GM19324 (cell line): ENCODE measurements around the gene HOATZ.

ENCODE experiments used
- ATAC-seq: cut with Tn5 transposase; IDR thresholded peaks from one replicate; pipeline ENCODE4 v1.9.1; 2021; ENCODE audit warnings: mild to moderate bottlenecking, moderate library complexity; ENCODE audit not compliant: unreplicated experiment, low FRiP score

Gene HOATZ

GRCh38 chr11:111542606-111543275 lies 28.2 kb downstream of the HOATZ start:
- no peak for ATAC-seq

DNA sequence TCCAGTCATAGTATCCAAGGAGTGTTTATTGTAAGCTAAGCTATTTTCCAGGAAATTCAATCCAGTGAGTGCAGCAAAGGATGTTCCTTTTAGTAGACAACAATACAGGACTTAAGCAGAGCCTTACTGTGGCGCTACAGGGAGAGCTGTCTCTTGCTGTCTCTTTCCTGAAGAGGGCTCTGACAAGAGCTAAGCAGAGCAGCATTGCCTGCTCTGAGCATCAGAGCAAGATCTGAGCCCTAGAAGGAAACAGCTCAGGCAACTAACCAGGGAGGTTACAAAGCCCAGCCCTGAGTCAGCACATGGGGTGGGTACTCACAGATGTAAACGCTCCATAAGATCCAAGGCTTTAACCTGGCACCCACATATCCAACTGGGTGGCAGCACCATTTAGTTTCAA lies 33.9 kb downstream of the HOATZ start:
- ATAC-seq, result no peak

DNA sequence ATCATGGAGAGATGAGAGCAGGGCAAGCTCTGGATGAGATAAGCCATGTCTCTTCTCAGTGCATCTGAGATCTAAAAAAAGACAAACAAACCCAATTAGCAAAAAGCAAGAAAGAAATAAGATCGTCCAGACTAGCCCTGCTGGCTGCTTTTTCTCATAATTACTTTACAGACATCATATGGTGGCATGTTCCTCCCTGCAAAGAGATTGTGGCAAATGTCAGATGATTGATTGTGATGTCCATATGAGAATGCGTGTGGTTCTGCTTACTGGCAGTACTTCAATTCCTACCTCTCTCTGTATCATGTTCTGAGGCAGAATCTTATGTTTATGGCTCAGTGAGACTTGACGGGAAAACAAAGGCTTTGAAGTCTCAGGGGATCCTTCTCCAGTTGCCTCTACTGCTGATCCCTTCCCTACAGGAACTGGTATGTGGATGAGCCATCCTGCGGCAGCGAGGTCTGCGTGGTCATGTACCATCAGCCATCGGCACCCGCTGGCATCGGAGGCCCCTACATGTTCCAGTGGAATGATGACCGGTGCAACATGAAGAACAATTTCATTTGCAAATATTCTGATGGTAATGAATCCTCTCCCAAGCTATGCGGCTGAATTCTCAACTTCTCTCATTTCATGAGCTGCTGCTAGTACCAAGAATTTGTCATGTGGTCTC lies 34.8 kb downstream of the HOATZ start:
- ATAC-seq, result no peak

DNA sequence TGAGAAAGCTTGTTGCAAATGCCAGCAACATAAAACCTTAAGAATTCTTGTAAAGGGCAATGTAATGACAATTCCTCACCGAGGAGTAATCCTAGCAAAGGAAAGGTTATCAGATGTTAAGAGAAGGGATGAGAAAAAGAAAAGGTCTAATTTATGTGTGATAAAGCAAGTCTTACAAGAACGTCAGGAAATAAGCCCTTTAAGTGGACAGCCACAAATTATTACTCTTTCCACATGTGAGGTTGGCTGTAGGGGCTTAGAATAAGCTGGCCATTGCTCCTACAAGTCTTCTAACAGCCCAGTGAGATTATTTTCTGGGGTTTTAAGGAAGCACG lies 35.3 kb downstream of the HOATZ start:
- no peak for ATAC-seq

GRCh38 chr11:111550258-111550657 lies 35.7 kb downstream of the HOATZ start:
- no peak for ATAC-seq

DNA sequence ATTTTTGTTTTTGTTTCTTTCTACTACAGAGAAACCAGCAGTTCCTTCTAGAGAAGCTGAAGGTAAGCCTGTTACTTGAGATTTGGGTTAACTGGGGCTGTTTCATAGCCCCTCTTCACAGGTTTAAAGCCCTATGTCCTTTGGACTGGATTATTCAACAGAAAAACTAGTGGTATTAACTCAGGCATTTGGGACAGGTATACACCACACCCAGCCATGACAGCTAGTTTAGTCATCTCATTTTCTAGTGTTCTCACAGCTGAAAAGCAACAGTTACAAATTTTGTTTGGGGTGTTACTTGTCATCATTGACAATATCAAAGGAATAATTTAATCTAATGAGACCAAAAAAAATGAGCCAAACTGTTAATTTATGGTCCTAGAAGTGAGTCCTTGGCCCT lies 40.0 kb downstream of the HOATZ start:
- no peak for ATAC-seq

GRCh38 chr11:111555255-111555654 lies 40.7 kb downstream of the HOATZ start:
- ATAC-seq, result no peak

GRCh38 chr11:111557425-111558111 lies 43.0 kb downstream of the HOATZ start:
- ATAC-seq, result no peak

- ATAC-seq, result no peak
These were observed 45.4 kb downstream of the HOATZ start for GRCh38 chr11:111559800-111560464.

- ATAC-seq, result no peak
These were observed 46.2 kb downstream of the HOATZ start for GRCh38 chr11:111560800-111561199.

- no peak for ATAC-seq
These were observed 46.7 kb downstream of the HOATZ start for GRCh38 chr11:111561306-111561705.

DNA sequence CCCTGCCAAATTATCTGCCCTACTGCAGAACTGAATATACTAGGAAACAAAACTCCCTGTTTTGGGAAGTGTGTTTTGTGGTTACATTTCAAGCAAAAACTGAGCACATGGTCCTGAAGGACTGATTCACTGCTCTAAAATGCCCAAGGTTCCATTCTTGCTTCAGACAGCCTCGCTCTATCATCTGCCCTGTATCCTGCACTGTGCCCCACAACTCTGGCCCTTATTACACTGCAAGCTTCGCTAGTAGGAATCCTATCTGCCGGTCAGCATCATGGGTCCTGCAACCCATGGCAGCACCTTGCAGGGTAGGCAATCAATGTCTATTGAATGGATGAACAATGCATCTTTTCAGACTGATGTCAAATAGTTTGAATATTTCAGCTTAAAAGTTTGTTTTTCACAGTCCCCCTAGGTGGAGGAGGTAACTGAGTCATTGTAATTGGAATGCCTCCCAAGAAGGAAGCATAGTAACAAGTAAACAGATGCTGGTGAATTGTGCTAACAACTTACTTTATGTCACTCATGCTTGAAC lies 47.3 kb downstream of the HOATZ start:
- ATAC-seq, result no peak

DNA sequence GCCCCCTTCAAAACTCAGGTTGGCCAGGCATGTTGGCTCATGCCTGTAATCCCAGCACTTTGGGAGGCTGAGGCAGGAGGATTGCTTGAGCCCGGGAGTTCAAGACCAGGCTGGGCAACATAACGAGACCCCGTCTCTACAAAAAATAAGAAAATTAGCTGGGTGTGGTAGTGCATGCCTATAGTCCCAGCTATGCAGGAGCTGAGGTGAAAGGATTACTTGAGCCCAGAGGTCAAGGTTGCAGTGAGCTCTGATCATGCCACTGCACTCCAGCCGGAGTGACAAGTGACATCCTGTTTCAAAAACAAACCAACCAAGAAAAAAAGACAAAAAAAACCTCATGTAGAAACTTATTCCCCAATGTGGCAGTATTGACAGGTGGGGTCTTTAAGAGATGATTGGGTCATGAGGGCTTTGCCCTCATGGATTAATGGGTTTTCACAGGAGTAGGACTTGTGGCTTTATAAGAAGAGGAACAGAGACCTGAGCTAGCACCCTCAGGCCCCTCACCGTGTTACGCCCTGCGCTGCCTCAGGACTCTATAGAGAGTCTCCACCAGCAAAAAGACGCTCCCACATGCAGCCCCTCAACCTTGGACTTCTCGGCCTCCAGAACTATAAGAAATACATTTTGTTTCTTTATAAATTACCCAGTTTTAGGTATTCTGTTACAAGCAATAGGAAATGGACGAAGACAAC lies 48.3 kb downstream of the HOATZ start:
- no peak for ATAC-seq

DNA sequence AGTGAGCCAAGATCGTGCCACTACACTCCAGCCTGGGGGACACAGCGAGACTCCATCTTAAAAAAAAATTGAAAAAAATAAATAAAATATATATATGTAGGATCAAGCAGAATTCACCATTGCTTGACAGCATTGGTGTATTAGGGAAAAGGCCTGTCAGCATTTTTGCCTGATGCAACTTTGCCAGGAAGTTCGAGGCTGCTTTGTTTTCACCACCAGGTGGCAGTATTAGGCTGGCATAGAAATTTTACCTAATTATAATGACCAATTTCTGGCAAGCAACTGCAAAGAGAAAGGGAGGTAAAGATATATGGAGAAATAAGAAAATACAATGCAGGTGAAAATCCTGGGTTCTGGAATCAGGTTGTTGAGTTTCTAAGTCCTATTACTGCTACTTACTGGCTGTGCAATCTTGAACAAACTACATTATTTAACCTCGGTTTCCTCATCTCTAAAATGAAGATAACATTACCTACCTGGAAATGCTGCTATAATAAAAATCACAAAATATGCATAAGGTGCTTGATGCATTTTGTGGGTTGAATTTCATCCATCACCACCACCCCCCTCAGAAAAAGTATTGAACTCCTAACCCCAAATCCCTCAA lies 50.6 kb downstream of the HOATZ start:
- ATAC-seq, result no peak

DNA sequence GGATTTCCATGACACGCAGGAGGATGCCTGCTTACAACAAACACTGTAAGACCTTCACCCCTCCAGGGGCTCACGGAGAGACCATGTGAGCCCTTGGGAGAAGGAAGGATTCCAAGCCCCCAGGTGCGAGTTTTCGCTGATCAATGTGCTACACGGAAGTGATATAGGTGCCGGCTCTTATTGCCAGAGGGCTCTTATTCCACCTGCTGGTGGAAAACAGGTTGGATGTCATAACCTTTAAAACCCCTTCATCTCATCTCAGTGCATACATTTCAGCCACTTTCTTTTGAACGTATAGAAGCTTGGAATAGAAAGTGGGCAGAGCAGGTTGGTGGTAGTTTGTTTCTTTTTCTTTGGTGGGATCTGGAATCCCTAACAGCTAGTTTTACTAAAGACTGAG lies 51.7 kb downstream of the HOATZ start:
- no peak for ATAC-seq

GRCh38 chr11:111569476-111569875 lies 54.9 kb downstream of the HOATZ start:
- no peak for ATAC-seq

DNA sequence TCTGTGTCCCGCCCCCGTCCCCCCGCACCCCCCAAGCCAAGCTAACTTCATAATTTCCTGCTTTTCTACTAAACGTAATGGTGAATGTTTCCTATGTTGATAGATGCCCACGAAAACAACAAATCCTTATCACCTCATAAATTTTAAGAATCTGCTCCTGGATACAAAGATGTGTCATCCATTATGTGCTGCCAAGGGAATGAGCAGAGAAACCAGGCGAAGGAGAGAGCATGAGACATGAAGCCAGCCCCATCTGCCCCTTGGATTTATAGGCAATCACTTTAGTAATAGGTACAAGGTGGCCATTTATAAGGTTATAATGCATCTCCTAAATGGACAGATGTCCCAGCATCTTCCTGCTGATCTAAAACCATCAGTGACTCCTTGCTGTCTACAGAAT lies 56.2 kb downstream of the HOATZ start:
- no peak for ATAC-seq

GRCh38 chr11:111571829-111572501 lies 57.4 kb downstream of the HOATZ start:
- ATAC-seq, result peak; percentile 66

DNA sequence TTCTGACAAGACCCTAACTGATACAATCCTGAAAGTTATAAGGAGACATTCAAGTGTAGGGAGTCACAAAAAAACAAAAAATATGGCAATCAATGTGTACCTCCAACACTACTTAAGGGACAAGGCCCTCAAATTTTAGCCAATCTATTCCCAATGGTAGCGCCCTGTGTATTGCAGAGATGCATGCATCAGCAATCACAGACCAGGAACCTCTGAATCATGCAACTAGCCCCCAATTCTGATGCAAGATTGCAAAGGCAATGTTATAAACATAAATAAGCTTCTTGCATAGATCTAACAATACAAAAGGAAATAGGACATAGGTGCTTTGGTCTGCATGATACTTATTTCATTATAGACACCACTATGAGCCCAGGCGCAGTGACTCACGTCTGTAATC lies 58.0 kb downstream of the HOATZ start:
- no peak for ATAC-seq

GRCh38 chr11:111573821-111574249 lies 59.3 kb downstream of the HOATZ start:
- no peak for ATAC-seq
